GM12873 (cell line): ENCODE data around the gene NR3C1.

Experiments used
- TF ChIP-seq, protein P1 (sequence below): IDR thresholded peaks from 2 replicates; pipeline ENCODE4 v1.5.1; 2012; ENCODE audit warnings: low read depth, mild to moderate bottlenecking, moderate library complexity, low read length, control low read depth; ENCODE audit not compliant: insufficient read depth; ENCODE audit errors: missing control alignments

NR3C1 gene

GRCh38 chr5:143418140-143418866 is 14.8 kb upstream of the NR3C1 start:
- TF ChIP-seq, protein P1, sequence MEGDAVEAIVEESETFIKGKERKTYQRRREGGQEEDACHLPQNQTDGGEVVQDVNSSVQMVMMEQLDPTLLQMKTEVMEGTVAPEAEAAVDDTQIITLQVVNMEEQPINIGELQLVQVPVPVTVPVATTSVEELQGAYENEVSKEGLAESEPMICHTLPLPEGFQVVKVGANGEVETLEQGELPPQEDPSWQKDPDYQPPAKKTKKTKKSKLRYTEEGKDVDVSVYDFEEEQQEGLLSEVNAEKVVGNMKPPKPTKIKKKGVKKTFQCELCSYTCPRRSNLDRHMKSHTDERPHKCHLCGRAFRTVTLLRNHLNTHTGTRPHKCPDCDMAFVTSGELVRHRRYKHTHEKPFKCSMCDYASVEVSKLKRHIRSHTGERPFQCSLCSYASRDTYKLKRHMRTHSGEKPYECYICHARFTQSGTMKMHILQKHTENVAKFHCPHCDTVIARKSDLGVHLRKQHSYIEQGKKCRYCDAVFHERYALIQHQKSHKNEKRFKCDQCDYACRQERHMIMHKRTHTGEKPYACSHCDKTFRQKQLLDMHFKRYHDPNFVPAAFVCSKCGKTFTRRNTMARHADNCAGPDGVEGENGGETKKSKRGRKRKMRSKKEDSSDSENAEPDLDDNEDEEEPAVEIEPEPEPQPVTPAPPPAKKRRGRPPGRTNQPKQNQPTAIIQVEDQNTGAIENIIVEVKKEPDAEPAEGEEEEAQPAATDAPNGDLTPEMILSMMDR = no peak

DNA sequence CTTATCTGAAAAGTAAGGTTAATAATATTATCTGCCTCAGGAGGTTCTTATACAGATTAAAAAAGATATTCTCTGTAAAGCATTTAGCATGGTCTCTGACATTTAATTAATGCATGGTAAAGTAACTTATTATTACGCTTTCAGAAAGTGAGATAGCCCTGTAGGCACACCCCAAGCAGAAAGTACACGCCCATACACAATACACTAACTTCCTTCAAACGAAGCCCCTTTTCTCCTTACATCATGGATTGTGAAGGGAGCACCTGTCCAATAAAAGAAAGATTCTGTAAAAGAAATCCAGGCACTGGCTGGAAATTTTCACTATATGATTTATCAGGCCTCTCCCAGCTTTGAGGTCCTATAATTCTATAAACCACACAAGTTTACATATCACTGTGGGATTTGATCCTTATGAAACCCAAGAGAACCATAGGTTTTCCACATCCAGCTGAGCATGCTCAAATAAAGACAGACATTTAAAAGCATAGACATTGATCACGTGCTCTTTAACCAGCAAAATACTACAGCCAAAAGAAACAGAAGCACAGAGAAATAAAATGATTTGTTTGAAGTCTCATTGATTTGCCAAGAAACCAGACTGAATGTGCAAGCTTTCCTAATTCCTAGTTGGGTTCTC is 14.1 kb upstream of the NR3C1 start:
- TF ChIP-seq, protein P1 = no peak

DNA sequence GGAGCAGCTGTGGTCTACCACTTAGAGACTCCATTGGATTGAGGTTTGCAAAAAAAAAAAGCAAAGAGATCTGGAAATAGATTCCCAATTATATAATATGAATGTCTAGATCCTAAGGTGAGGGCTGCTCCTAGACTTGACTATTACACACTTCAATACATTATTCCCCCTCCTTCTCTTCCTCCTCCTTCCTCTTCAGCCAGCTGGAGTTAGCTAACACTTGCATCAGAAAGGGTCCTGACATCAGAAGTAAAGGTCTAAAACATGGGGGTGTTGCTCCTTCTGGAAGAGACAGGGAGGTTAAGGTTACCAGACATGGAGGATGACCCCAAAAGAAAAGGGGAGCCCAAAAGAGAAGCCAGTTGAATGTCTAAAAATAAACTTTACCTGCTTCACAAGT is 12.9 kb upstream of the NR3C1 start:
- TF ChIP-seq, protein P1 = no peak

DNA sequence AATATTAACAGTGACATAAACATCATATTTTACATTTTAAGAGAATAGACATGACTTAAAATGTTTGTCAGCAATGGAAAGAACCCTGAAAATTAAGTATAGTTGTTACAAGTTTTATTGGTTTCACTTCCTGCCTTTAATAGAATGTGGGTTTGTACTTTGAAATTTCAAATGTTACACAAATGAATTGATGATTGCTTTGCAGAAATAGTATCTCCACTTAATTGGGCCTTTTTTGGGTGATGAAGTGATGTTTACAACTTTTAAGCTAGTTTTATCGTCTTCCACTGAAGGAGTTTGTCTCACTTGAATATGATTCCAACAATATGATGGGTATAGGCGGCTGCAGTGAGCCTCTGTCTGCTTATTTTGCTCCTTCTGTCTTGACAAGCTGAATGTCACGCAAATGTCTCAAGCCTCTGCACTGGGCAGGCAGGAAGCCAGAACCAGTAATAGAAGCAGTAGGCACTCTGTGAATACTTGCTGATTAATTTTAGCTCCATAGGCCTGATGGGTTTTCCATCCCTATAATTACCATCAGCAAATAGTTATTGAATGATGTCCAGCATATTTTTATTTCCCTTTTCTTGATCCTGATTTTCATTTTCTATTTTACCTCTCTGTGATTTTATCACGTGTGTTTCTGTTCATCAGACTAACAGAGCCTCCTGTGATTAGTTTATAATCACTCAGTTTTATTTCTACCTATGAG is 10.6 kb upstream of the NR3C1 start:
- TF ChIP-seq, protein P1 = no peak

- TF ChIP-seq, protein P1 = no peak
Observed at GRCh38 chr5:143412661-143413342, 9.3 kb upstream of the NR3C1 start.

DNA sequence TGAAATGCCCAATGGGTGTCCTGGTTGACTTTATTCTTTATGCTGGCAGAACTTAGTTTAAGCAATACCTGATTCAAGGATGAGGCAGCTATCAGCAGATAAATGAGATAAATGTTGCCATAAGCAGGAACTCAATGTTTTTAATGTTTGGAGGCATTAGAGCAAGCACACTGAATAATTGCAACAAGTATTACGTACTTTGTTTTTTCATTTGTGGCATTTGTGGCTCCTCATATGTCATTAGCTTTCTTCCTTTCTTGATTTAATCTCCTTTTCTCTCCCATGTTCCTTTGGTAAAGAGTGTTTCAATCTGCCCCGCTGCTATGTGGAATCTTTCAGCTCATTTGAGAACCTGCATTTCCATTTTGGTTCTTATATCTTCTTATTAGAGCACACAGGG is 6.4 kb upstream of the NR3C1 start:
- TF ChIP-seq, protein P1 = no peak

DNA sequence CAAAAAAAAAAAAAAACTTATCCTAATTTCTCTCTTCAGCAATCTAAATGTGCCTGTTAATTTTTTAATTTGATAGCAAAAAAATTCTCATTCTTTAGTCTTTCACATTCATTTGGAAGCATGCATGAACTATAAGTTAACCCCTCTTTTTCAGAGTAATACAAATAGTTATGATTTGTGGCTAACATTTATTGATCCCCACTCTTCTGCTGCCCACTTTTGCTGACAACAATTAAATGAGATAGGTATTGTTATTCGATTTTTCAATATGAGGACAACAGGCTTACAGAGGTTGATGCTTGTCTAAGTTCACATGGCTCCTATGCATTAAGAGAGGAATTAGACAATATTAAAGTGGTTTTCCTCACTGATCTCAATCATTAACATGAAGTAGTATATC is 2.9 kb upstream of the NR3C1 start:
- TF ChIP-seq, protein P1 = no peak
